SH-SY5Y (cell line): ENCODE data around the gene TMIE.

ENCODE experiments used
- GATA2 ChIP-seq: IDR thresholded peaks from 2 replicates; pipeline ENCODE4 v1.6.1; 2011; ENCODE audit warnings: mild to moderate bottlenecking, low read depth, low read length
- GATA3 ChIP-seq: IDR thresholded peaks from 2 replicates; pipeline ENCODE4 v1.6.1; 2011; ENCODE audit warnings: low read depth, mild to moderate bottlenecking, low read length, moderate library complexity

DNA sequence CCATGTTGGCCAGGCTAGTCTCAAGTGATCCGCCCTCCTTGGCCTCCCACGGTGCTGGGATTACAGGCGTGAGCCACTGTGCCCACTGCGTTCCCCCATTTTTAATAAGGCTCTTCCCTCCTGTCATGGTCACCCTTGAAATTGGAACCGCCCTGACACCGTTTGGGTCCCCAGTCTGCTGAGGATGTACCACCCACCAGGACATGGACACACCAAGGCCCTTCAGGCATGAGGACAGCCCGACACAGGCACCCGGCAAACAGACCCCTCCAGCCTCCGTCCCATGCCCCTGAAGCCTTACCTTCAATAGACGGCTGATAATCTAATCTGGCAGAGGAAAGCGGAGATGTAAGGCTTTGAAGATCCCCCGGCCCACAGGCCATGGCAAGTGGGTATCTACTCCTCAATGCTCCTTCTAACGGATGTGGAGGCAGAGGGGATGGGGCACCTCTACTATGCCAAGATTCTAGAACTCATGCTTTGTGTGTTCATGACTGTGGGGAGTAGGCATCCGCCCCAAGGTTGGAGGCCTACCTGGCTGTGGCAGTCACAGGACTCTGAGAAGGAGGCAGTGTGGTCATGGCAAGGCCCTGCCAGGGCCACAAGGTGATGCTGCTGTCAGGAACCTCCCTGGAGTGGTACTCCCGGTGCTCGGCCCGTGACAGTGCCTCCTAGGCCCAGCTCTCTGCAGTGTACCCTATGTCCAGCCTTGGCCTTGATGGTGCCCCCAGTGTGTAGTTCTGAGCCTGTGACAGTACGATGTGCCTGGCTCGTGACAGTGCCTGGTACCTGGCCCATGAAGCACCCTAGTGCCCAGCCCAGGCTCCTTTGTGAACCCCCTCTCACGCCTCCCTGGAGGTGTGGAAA, 35.0 kb downstream of the TMIE start:
- no peak for TF ChIP-seq GATA2
- TF ChIP-seq GATA3, result no peak
